Femur (tissue), 1 donor: ENCODE results near the gene CORO1C.
"Not testable (repeated sequence)": the region's sequence is repeated elsewhere in the genome, so short reads cannot be mapped to it uniquely, and the experiment has no call there.

ENCODE experiments used
- DNase-seq: peaks from one replicate; pipeline ENCODE4 v3.0.0-alpha.2; 2017

Gene CORO1C

DNA sequence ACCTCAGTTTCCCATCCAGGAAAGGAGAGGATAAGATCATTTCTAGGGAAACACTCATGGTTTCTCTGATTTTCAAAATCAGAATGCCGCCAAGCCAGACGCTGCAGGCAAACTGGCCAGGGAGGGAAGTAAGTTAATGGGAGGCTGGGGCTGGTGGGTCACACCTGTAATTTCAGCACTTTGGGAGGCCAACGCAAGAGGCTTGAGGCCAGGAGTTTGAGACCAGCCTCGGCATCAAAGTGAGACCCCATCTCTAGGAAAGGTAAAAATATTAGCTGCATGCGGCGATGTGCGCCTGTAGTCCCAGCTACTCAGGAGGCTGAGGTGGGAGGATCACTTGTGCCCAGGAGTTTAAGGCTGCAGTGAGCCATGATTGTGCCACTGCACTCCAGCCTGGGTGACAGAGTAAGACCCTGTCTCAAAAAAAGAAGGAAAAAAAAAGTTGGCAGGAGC lies 98.2 kb downstream of the CORO1C start:
- no peak for DNase-seq

DNA sequence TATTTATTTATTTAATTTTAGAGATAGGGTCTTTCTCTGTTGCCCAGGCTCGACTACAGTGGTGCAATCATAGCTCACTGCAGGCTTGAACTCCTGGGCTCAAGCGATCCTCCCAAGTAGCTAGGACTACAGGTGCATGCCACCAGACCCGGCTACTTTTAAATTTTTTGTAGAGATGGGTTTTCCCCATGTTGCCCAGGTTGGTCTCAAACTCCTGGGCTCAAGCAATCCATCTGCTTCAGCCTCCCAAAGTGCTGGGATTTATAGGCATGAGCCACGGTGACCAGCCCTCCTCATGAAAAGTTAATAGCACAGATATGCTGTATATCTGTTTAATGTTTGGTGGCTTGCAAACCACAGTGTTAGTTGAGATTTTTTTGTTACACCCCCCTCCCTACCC lies 100.1 kb downstream of the CORO1C start:
- DNase-seq = not testable (repeated sequence)

DNA sequence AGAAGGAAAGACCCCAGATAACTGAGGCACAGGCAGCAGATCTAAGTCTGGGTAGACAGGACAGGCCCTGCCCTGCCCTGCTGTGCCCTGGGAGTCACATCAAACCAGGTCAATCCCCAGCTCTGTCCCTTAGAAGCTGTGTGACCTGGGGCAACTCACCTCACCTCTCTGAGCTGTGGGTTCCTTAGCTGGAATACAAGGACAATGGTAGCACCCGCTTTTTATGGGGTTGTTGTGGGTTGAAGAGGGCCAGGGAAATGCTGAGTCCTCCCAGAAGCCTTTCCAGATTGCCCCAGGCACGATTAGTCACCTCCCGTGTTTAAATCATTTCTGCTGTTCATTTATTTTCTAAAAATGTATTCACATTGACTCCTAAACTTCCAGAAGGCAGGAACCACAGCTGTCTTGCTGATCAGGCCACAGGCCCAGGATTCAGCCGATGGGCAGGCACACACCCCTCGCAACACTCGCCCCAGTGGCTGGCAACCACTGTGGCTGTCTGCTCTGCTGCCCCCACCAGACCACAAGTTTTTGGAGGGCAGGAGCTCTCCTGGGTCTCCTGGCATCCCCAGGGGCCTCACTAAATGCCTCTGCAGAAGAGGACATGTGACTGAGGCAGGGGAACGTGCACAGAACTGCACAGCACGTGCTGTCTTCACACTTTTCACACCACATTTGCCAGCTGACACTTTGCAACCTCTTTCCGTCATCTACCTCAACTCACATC lies 100.7 kb downstream of the CORO1C start:
- no peak for DNase-seq

DNA sequence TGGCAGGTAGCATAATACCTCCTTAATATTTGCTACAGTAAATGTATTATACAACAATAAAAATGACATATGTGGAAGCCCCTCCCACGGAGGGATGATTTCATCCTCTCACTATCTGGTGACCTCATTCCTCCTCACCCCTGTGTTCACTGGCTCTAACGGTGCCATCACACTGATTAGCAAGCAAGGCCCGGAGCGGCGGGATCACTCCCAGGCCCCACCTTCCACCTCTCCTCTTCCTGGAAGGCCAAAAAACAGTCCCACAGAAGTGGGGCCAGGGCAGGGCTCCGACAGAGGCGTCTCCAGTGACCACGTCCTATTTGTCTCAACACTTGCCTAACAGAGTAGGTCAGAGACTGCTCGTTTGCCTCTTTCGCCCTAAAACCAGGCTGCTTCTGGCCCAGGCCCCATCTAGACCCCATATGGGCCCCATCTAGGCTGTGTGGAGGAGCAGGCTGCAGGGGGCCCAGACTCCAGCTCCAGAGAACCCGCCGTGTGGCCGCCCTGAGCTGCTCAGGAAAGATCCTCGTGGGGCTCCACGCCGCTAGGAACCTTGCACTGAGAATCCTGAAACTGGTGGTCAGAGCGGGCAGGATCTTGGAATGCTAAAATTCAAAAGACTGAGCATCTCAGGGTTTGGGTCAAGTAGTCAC lies 101.4 kb downstream of the CORO1C start:
- DNase-seq = no peak

DNA sequence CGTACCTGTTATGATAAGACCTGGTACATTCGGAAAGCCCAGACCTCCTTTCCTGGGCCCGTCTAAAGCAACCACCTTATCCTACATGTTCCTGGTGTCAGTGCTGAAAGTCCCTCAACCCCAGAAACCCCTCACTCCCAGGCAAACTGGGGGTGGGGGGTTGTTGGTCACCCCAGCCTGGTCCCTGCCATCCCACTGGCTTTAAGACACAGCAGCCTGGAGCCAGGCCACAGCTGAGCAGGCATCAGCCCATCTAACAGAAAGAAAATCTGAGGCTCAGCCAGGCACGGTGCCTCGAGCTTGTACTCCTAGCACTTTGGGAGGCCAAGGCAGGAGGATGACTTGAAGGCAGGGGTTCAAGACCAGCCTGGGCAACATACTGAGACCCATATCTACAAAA lies 102.2 kb downstream of the CORO1C start:
- DNase-seq = no peak

DNA sequence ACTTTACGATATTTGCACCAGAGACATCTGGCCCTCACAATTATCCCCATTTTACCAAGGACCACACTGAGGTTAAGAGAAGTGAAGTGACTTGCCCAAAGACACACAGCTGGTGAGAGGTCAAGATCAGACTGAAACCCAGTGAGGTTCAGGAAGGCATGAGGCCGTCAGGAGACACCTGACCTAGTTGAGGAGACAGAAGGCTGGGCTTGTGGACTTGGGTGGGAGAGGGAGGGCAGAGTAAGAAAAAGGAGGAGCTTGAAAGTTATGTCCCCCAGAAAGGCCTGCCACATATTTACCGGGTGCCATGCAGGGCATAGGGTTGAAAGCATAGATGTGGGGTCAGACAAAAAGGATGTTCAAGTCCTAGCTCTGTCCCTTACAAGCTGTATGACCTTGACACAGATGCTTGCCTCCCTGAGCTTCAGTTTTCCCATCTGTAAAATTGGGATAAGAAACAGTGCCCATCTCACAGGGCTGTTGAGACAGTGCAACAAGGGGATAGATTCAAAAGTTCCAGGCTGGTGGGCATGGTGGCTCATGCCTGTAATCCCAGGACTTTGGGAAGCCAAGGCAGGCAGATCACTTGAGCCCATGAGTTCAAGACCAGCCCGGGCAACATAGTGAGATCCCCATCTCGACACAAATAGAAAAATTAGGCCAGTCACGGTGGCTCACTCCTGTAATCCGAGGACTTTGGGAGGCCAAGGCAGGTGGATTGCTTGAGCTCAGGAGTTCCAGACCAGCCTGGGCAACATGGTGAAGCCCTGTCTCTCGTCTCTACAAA lies 104.0 kb downstream of the CORO1C start:
- DNase-seq = no peak

DNA sequence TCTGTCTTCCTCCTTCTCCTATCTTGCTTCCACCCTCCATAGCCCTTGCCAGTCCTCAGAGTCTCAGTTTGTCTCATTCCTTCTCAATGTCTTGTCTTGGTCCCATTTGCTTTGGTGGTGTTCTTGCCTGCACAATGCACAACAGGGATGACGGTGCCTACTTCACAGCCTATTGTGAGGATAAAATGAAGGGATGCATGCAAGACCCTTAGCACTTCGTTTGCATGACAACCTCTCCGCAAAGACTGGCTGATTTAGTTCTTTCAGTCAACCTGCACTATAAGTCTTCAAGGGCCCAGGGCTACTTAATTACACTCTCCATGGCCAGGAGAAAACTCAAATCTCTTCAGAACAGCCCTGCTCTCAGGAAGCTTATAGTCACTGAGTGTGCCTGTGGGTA lies 106.1 kb downstream of the CORO1C start:
- no peak for DNase-seq

DNA sequence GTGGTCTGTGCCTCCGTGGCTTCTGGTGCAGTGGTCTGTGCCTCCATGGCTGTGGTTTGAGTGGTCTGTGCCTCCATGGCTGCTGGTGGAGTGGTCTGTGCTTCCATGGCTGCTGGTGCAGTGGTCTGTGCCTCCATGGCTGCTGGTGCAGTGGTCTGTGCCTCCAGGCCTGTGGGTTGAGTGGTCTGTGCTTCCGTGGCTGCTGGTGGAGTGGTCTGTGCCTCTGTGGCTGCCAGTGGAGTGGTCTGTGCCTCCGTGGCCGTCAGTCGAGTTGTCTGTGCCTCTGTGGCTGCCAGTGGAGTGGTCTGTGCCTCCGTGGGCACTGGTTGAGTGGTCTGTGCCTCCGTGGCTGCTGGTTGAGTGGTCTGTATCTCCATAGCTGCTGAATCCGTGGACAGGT lies 107.7 kb downstream of the CORO1C start:
- no peak for DNase-seq

DNA sequence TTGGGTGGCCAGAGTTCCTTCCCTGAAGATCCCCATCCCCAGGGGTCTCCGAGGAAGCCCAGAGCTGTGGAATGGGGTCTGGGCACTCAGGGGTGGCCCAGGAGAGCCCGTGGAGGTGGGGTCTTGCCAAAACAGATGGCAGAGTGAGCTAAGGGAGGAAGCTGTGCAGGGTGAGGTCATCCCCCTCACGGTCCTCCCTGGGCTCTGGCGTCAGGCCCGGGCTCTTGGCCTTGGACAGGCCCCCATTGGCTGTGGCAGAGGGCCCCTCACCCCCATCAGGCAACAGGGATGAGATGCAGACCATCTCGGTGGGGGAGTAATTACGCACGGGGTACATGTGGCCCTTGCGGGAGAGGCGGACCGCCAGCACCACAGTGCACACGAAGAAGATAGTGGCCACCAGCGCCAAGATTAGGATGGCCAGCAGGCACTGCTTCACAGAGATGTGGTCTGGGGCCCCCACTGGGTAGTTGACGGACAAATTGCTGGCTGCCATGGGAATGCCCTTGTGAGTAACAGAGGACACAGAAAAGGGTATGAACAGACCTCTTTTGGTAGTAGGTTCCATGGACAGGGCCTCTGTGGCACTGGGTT lies 108.3 kb downstream of the CORO1C start:
- DNase-seq = no peak

DNA sequence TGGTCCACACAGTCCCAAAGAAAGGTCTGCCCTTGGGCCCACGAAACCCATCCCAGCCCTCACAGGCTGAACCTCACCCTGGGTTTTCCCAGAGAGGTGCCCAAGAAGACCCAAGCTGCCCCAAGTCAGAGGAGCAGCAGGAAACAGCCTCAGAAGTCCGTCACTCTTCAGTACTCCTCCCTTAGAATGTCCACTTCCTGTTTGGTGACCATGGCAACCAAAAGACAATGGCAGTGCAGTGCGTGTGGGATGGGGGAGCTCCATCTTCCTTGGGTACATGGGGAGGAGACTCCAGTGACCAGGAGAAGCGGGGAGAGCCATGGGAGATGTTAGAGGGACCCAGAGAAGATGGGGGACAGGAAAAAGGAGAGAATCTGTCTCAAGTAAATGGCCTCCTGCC lies 108.9 kb downstream of the CORO1C start:
- DNase-seq = no peak

DNA sequence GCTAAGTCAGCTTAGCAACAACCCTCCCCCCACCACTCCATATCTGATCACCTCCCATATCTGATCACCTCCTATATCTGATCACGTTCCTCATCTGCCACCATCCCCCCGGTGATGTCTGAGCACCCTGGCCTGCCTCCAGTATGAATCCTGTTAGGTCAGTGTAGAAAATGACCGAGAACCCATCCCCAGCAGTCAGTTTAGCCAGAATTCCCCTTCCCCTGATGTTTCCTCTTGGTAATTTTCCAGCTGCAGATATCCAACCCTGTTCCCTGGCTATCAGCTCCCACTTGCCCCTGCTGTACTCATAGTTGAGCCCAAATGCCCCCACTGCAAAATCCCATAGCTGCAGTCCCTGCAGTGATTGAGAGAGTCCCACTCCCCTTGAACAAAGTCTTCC lies 110.2 kb downstream of the CORO1C start:
- DNase-seq = no peak

DNA sequence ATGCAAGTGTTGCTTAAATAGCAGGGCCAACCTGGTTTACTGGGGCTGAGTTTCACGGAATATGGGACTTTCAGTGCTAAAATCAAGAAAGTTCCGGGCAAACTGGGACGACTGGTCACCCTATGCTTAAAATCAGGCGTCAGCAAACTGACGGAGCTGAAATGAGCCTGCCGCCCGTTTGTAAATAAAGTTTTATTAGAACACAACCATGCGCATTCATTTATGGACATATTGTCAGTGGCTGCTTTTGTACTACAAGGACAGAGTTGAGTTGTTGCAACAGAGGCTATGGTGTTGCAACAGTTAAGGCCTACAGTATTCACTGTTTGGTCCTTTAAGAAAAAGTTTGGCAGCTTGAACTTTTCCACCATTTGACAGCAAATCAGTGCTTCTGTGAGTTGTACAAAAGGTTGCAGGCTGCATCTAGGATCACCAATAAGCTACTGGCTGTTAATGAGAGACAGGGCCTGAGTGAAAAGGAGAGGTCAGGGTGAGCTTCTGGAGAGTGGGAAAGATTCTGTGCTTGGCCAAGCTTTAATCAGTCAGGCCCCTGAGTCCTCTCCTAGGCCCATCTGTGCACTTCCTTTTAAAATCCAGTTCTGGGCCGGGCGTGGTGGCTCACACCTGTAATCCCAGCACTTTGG lies 111.0 kb downstream of the CORO1C start:
- DNase-seq = no peak

DNA sequence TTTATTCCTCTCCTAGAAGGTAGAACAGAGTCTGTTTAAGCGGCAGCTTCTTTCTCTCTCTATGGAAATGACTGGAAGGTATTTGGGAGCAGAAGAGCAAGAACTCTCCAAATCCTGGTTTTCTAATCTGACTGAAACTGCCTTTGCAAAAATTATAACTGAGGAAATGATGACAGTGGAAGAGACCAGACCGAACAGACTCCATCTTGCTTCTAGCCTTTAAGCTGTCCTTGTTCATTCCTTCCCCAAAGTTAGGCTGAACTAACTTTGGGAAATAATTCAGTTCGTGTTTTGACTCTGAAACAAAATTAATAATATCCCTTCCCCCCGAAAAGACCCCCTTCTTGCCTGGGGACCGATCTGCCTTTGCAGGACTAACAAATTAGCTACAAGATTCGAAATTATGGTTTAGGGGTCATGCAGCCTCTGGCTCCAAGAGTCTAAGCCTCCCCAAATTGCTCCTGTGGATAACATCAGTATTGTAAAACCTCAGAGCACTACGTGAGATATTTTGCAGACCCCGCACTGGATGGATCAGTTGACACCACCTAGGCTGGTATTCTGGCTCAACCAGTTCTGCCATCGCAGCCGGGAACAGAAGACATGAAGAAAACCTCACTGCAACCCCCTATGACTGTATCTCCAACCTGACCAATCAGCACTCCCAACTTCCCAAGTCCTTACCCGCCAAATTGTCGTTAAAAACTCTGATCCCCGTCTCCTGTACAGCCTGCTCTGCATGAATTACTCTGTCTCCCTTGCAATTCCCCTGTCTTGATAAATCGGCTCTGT lies 111.8 kb downstream of the CORO1C start:
- no peak for DNase-seq

DNA sequence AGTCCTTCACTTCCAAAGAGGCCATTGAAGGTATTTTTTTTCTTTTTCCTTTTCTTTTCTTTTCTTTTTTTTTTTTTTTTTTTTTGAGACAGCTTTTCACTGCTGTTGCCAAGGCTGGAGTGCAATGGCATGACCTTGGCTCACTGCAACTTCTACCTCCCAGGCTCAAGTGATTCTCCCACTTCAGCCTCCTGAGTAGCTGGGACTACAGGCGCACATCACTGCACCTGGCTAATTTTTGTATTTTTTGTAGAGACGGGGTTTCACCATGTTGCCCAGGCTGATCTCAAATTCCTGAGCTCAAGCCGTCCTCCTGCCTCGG lies 112.4 kb downstream of the CORO1C start:
- DNase-seq = not testable (repeated sequence)

DNA sequence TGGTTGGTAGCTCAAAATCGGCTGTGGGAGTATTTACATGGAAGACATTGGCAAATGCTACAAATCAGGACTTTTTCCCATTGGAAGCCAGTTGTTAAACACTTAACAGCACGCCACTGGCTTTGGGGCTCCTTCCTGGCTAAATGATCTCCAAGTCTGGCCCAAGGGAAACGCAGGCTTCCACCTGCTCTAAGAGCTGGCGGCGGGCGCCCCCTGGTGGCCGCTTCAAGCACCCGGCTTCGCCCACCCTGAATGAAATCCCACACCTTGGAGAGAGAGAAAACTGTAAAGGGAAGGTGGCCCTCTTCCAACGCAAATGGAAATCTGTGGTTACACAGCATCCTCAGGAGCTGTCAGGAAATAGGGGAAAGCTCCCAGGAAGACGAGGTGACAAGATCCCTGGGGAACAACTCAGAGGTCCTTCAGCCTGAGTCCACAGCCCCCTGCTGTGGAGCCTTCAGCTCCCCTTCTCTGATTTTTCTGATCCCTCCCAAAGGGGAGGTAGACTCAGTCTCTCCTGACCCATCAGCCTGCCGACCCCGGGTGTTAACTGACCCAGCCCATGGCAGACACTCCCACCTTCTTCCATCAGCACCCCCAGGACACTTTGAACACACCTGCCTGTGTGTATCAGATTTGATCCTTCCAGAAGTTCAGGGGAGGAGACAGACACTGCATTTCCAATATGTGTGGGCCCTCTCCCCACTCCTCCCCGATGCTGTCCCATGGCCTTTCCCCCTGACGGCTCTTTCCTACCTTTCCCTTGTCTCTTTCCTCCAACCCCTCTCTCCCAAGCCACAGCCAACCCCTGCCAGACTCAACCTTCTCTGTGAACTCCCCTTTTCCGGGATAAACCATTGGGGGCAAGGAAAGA lies 113.0 kb downstream of the CORO1C start:
- peak; percentile 91 for DNase-seq

DNA sequence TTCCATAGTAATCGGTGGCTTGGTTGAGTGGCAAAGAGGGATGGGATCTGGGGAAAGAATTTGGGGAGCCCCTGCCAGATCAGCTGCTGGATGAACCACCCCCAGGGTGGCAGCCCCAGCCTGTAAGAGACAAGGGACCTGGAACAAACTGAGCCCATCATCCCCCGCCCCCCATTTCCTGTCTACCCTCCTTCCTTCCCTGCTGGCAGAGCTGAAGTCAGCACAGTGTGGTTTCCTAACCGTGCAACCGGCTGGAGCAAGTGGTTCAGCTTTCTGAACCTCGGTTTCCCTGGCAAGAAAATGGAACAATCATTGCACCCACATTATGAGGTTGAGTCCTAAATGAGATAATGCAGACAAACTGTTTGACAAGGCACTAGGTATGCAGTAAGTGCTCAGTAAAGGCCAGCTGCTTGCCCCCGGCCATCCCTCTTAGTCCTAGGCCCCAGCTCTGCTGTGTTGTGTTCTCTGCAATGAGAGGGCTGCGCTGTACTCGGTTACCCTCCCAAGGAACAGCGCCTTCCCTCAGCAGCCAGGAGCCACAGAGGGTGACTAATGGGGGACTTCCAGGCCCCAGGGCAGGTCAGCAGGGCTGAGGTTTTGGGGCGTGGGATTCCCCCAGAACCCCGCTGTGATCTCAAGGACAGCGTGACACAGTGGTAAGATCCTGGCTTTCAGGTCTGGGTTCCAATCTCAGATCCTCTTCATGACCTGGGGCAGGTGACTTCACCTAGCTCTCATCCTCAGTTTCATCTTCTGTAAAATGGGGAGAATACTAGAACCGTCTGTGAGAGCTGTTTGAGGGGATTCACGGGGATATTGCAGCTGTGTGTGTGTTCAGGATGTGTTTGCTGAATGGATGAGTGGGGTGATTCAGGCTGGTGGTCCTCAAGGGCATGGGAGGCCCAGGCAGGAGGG lies 114.1 kb downstream of the CORO1C start:
- no peak for DNase-seq

DNA sequence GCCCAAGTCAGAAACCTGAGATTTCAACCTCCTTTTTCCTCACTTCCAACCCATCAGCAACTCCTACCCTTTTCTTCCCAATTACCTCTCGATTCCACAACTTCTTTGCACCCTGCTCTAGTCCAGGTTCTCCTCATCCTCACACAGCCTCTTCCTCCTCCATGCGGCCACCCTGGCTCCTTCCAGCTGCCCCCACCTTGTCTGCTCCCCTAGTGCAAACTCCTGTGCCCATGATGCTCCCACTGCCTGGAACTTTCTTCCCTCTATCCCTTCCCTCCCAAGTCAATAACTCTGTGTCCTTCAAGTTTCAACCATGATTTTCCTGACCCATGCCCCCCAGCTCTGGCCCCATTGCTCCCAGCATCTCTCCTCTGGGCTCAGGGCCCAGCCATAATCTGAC lies 115.0 kb downstream of the CORO1C start:
- DNase-seq = no peak

DNA sequence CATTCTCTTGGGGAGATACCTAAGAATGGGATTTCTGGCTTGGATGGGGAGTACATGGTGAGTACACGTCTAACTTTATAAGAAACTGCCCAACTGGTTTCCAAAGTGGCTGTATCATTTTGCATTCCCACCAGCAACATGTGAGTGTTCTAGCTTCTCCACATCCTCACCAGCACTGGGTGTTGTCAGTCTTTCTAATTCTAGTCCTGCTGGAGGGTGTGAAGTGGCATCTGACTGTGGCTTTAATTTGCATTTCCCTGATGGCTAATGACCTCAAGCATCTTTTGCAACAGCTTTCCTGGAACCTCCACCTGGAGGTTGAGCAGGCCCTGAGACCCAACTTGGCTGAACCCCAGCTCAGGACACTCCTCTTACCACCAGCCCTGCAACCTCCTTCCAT lies 115.4 kb downstream of the CORO1C start:
- DNase-seq = no peak

DNA sequence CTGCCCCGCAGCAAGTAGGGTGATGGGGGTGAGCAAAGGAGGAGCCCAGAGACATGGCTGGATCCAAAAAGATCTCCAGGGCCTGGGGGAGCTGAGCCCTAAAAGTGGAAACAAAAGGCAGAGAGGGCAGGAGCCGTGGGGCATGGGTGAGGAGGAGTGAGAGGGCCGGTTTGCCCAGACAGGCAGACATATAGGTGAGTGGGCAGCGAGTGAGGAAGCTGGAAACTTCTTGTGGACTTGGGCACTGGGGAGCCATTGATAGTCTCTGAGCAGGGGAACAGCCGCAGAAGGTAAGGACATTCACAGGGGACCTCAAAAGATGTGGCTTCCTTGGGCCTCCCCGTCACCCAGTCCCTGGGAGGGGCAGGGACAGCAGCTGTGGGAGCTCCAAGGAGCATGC lies 116.7 kb downstream of the CORO1C start:
- no peak for DNase-seq

DNA sequence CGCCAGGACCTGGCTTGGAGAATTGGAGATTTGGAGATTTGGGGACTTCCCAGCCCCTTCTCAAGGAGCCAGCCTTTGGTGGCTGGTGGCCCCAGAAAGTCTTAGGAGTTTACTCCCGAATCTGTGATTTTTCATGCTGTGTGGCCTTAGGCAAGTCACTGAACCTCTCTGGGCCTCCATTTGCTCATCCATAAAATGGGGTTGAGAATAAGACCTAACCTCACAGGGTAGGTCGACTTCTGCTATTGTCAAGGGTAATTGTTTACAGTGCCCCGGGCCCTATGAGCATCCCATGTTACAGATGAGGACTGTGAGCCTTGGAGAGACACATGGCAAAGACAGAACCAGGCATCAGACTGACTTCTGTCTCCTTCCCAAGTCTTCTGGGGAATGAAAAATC lies 117.3 kb downstream of the CORO1C start:
- DNase-seq = no peak
